OCI-LY7 (cell line): ENCODE results near the gene KDM2A. TPM values are rescaled to one million over a fixed set of nuclear protein-coding genes. Genes with fewer than 3 reads are reported as not detected.

Experiments used
- BruUV-seq: library from RNA; stranded (reverse); fragments of 400-500 nt; replicated peaks from 2 replicates; lab custom pipeline; 2021; lab: Mats Ljungman, UMichigan
- CTCF ChIA-PET: fragments of 300-600 bp; sonication (Branson Sonifier 250); formaldehyde crosslinking; loops from one replicate; lab custom pipeline; 2022; ENCODE audit warnings: antibody characterized with exemption; ENCODE audit not compliant: unreplicated experiment; lab: Charles Lee
- POLR2A ChIA-PET: fragments of 300-600 bp; sonication (Branson Sonifier 250); formaldehyde crosslinking; loops from one replicate; lab custom pipeline; 2022; ENCODE audit warnings: antibody characterized with exemption; lab: Charles Lee
- DNase-seq: peaks from one replicate; pipeline ENCODE4 v3.0.0-alpha.2; 2015; ENCODE audit warnings: low spot score
- H2AFZ ChIP-seq: fragments of 200-600 bp; sonication (generic), shearing (Covaris generic); 2 replicates; pipeline ENCODE4 v1.6.1; 2014; ENCODE audit warnings: mild to moderate bottlenecking, antibody characterized with exemption, low read length, moderate library complexity
- H3K27ac ChIP-seq: fragments of 200-600 bp; sonication (generic); 2 replicates; pipeline ENCODE4 v1.5.1; 2014; ENCODE audit warnings: mixed run types, low read depth, mild to moderate bottlenecking, moderate library complexity, low read length, inconsistent platforms; ENCODE audit not compliant: poor library complexity, severe bottlenecking
- H3K36me3 ChIP-seq: fragments of 200-600 bp; sonication (generic); 2 replicates; pipeline ENCODE4 v1.6.1; 2014; ENCODE audit warnings: mild to moderate bottlenecking, antibody characterized with exemption, low read length, moderate library complexity, mixed read lengths; ENCODE audit not compliant: insufficient read depth
- H3K4me1 ChIP-seq: fragments of 200-600 bp; sonication (generic); 2 replicates; pipeline ENCODE4 v1.5.1; 2014; ENCODE audit warnings: mild to moderate bottlenecking, low read length; ENCODE audit not compliant: insufficient read depth, poor library complexity, severe bottlenecking
- H3K4me2 ChIP-seq: fragments of 200-600 bp; sonication (generic); 2 replicates; pipeline ENCODE4 v1.6.1; 2014; ENCODE audit warnings: mild to moderate bottlenecking, low read length
- H3K4me3 ChIP-seq: fragments of 200-600 bp; sonication (generic); 2 replicates; pipeline ENCODE4 v1.5.1; 2014; ENCODE audit warnings: mild to moderate bottlenecking, low read depth, low read length; ENCODE audit not compliant: poor library complexity, severe bottlenecking
- H3K79me2 ChIP-seq: fragments of 200-600 bp; sonication (generic); 2 replicates; pipeline ENCODE4 v1.6.1; 2016; ENCODE audit warnings: low read depth, mild to moderate bottlenecking, low read length, moderate library complexity, mixed read lengths; ENCODE audit not compliant: insufficient read depth
- H3K9me2 ChIP-seq: fragments of 200-600 bp; sonication (generic); 2 replicates; pipeline ENCODE4 v1.6.1; 2016; ENCODE audit warnings: mild to moderate bottlenecking, low read length, mixed read lengths; ENCODE audit not compliant: insufficient read depth
- H3K9me3 ChIP-seq: fragments of 200-600 bp; sonication (generic); 2 replicates; pipeline ENCODE4 v1.6.1; 2014; ENCODE audit warnings: mild to moderate bottlenecking, mixed run types, low read length, mixed read lengths
- H4K20me1 ChIP-seq: fragments of 200-600 bp; sonication (generic); 2 replicates; pipeline ENCODE4 v1.6.1; 2014; ENCODE audit warnings: mild to moderate bottlenecking, antibody characterized with exemption, low read length, moderate library complexity, mixed read lengths; ENCODE audit not compliant: insufficient read depth
- CTCF ChIP-seq: fragments of 200-600 bp; sonication (generic); conservative IDR thresholded peaks from 2 replicates; pipeline ENCODE4 v1.5.1; 2014; ENCODE audit warnings: mild to moderate bottlenecking, antibody characterized with exemption, low read length, moderate library complexity, mixed read lengths
- EZH2phosphoT487 ChIP-seq: fragments of 200-600 bp; sonication (generic); IDR thresholded peaks from 2 replicates; pipeline ENCODE4 v1.6.1; 2018; ENCODE audit warnings: low read depth, borderline replicate concordance, mild to moderate bottlenecking, mixed run types, antibody characterized with exemption, low read length, moderate library complexity, mixed read lengths
- intact Hi-C: fragments of 100-400 bp; cut with micrococcal nuclease; formaldehyde crosslinking; loops from one replicate; pipeline ENCODE4 v1.10.0; 2022; ENCODE audit not compliant: unreplicated experiment
- total RNA-seq, 2 experiments: library from RNA; depleted of rRNA in 1 of 2; stranded (reverse); fragments of >200 nt in 1 of 2; shearing (Covaris generic) in 1 of 2; gene quantifications; 2 replicates each; pipeline ENCODE4 v1.2.3, GENCODE V29; 2014 to 2022

Gene KDM2A
- total RNA-seq, 2 experiments from 2014 or later, result 31.7 to 66.2 TPM

GRCh38 chr11:67274768-67275605 lies 155.9 kb downstream of the KDM2A start:
- no peak for DNase-seq
- ChIA-PET POLR2A (no interaction called here), CTCF (interaction anchor here (0.5 kb wide), 1 partner anchor 8 kb away, joined by 3 read pairs; no protein-coding TSS in a partner anchor)
- Histone ChIP-seq H3K79me2 (peaks cover 95% of the 10 kb centered on the region), H3K36me3 (peaks cover 93% of the 10 kb centered on the region), H3K27ac (peak overlapping the region; percentile 98), H3K4me2 (peak overlapping the region; percentile 75), H3K4me1 (peaks cover 93% of the 10 kb centered on the region), H3K9me3 (no peaks in the 10 kb centered on the region), H2AFZ (no peak overlapping the region), H3K4me3 (peak overlapping the region; percentile 10), H4K20me1 (peaks cover 7% of the 10 kb centered on the region; the same call in 1 of the 2 replicates), H3K9me2 (no peaks in the 10 kb centered on the region)
- BruUV-seq, result no TSS peak
- intact Hi-C loops, result no loop called here
- TF ChIP-seq EZH2phosphoT487 (no peak), CTCF (no peak)

DNA sequence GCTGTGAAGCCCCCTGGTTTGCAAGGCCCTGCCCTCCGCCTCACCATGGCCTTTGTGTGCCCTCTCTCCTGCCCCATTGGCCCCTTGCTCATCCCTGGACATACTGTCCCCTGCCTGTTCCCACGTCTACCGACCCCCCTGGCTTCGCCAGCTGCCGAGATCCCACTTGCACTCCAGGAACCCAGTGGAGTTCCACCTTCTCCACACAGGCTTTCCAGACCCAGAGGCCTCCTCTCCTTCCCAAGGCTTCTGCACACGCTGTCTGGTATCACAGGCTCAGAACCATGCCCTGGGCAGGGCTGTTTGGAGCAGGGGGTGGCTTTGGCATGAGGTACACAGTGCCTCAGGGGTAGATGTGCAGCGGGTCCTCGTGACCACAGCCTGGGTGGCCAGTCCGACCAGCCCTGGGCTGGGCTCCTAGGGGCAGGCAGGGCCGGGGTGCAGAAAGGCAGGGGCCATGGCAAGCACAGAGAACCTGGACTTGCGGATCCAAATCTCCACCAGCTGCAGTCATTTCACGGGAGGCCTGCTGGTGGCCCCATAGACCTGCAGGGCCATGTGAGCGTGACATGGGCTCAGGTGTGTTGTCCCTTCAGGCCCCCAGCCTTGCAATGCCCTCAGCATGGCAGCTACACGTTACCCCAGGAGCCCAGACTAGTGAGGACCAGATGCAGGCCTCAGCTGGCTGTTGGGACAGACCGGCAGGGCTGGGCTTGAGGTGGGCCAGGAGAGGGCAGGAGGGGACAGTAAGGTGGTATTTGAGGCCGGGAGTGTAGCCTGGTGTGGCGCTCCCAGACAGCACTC lies 156.7 kb downstream of the KDM2A start:
- peak; percentile 56 for DNase-seq
- H4K20me1 ChIP-seq, result peaks cover 7% of the 10 kb centered on the region; the same call in 1 of the 2 replicates
- peak overlapping the region; percentile 2 for H3K4me3 ChIP-seq
- H3K4me1 ChIP-seq, result peaks cover 85% of the 10 kb centered on the region
- ChIA-PET POLR2A (interaction anchor here (0.5 kb wide), 1 partner anchor 127 kb away, joined by 3 read pairs; no protein-coding TSS in a partner anchor), CTCF (interaction anchor here (0.5 kb wide), 1 partner anchor 9 kb away, joined by 3 read pairs; no protein-coding TSS in a partner anchor)
- H3K27ac ChIP-seq, result peak overlapping the region; percentile 98
- peaks cover 89% of the 10 kb centered on the region for H3K79me2 ChIP-seq
- no TSS peak for BruUV-seq
- H3K9me3 ChIP-seq, result no peaks in the 10 kb centered on the region
- H3K36me3 ChIP-seq, result peaks cover 93% of the 10 kb centered on the region
- peak overlapping the region; percentile 75 for H3K4me2 ChIP-seq
- no peaks in the 10 kb centered on the region for H3K9me2 ChIP-seq
- no peak overlapping the region for H2AFZ ChIP-seq
- TF ChIP-seq EZH2phosphoT487 (no peak), CTCF (0 out of 2 replicates have a peak, but pooled peaks have one; percentile 40)
- intact Hi-C loops, result no loop called here
